Measurements from ENCODE around the gene LAMB1.
"Not testable (repeated sequence)": the region's sequence is repeated elsewhere in the genome, so short reads cannot be mapped to it uniquely, and the experiment has no call there.

LAMB1 gene

GRCh38 chr7:107926481-107926880 is 76.5 kb downstream of the LAMB1 start:
- Histone ChIP-seq H3K9me2 (ENCODE audit: low read depth, low read length) (no peaks in the 10 kb centered on the region), H3K27ac (ENCODE audit: low read depth, low read length, poor library complexity, severe bottlenecking) (no peak overlapping the region), H3K9ac (ENCODE audit: low read length) (no peak overlapping the region), H3K4me3 (ENCODE audit: low read depth, low read length, poor library complexity, severe bottlenecking) (no peak overlapping the region), H3F3A (ENCODE audit: insufficient read depth, low read length) (no peaks in the 10 kb centered on the region), H3K9me3 (ENCODE audit: low read length) (no peaks in the 10 kb centered on the region), H2AFZ (ENCODE audit: low read length) (no peak overlapping the region), H4K20me1 (ENCODE audit: insufficient read depth, low read length) (no peaks in the 10 kb centered on the region), H3K4me2 (ENCODE audit: low read length) (no peak overlapping the region), H3K36me3 (ENCODE audit: insufficient read depth, low read length) (peaks cover 50% of the 10 kb centered on the region), H3K27me3 (ENCODE audit: insufficient read depth, low read length) (no peaks in the 10 kb centered on the region), H3K79me2 (ENCODE audit: insufficient read depth, low read length) (no peaks in the 10 kb centered on the region), H3K4me1 (ENCODE audit: insufficient read depth, low read length, severe bottlenecking) (peaks cover 10% of the 10 kb centered on the region)
- TF ChIP-seq, protein P1, sequence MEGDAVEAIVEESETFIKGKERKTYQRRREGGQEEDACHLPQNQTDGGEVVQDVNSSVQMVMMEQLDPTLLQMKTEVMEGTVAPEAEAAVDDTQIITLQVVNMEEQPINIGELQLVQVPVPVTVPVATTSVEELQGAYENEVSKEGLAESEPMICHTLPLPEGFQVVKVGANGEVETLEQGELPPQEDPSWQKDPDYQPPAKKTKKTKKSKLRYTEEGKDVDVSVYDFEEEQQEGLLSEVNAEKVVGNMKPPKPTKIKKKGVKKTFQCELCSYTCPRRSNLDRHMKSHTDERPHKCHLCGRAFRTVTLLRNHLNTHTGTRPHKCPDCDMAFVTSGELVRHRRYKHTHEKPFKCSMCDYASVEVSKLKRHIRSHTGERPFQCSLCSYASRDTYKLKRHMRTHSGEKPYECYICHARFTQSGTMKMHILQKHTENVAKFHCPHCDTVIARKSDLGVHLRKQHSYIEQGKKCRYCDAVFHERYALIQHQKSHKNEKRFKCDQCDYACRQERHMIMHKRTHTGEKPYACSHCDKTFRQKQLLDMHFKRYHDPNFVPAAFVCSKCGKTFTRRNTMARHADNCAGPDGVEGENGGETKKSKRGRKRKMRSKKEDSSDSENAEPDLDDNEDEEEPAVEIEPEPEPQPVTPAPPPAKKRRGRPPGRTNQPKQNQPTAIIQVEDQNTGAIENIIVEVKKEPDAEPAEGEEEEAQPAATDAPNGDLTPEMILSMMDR (IDR thresholded peaks at IDR 0.05; ENCODE audit: low read length), result no peak
- TF ChIP-seq EZH2 (IDR thresholded peaks at IDR 0.05; ENCODE audit: borderline replicate concordance, low read length), result no peak

DNA sequence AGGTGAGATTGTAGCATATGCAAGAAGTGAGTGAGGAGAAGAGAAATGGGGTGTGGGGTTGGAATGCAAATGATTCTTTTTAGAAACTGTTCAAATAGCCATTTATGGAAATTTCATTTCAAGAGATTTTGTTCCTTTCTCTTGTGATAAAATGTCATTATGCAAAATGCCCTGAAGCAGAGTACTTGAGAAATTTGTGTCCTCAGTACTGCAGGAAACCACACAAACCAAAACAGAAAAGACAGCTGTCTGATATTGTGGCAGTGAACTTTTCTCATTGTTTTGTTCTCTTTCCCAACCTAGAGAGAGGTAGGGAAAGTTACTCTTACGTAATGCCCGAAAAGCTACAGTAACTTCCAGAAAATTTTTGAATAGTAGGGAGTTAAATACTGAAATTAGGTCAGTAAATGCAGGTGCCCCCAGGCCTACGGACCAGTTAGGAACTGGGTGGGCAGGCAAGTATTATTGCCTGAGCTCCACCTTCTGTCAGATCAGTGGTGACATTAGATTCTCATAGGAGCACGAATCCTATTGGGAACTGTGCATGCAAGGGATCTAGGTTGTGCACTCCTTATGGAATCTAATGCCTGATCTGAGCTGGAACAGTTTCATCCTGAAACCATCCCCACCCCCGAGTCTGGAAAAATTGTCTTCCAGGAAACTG is 78.0 kb downstream of the LAMB1 start:
- no peaks in the 10 kb centered on the region for H3K9me2 ChIP-seq (ENCODE audit: low read depth, low read length)
- H3K79me2 ChIP-seq (ENCODE audit: insufficient read depth, low read length), result no peaks in the 10 kb centered on the region
- H4K20me1 ChIP-seq (ENCODE audit: insufficient read depth, low read length), result no peaks in the 10 kb centered on the region
- H3K27me3 ChIP-seq (ENCODE audit: insufficient read depth, low read length), result no peaks in the 10 kb centered on the region
- TF ChIP-seq EZH2 (IDR thresholded peaks at IDR 0.05; ENCODE audit: borderline replicate concordance, low read length), result no peak
- TF ChIP-seq, protein P1 (IDR thresholded peaks at IDR 0.05; ENCODE audit: low read length), result no peak
- no peak overlapping the region for H3K27ac ChIP-seq (ENCODE audit: low read depth, low read length, poor library complexity, severe bottlenecking)
- no peaks in the 10 kb centered on the region for H3F3A ChIP-seq (ENCODE audit: insufficient read depth, low read length)
- no peak overlapping the region for H3K4me3 ChIP-seq (ENCODE audit: low read depth, low read length, poor library complexity, severe bottlenecking)
- H3K36me3 ChIP-seq (ENCODE audit: insufficient read depth, low read length), result peaks cover 65% of the 10 kb centered on the region
- no peaks in the 10 kb centered on the region for H3K9me3 ChIP-seq (ENCODE audit: low read length)
- no peak overlapping the region for H2AFZ ChIP-seq (ENCODE audit: low read length)
- no peak overlapping the region for H3K4me2 ChIP-seq (ENCODE audit: low read length)
- H3K4me1 ChIP-seq (ENCODE audit: insufficient read depth, low read length, severe bottlenecking), result peaks cover 10% of the 10 kb centered on the region
- no peak overlapping the region for H3K9ac ChIP-seq (ENCODE audit: low read length)

- H3K27me3 ChIP-seq (ENCODE audit: insufficient read depth, low read length), result no peaks in the 10 kb centered on the region
- H3K9ac ChIP-seq (ENCODE audit: low read length), result no peak overlapping the region
- H3K79me2 ChIP-seq (ENCODE audit: insufficient read depth, low read length), result no peaks in the 10 kb centered on the region
- H3K27ac ChIP-seq (ENCODE audit: low read depth, low read length, poor library complexity, severe bottlenecking), result no peak overlapping the region
- H3K4me1 ChIP-seq (ENCODE audit: insufficient read depth, low read length, severe bottlenecking), result peaks cover 10% of the 10 kb centered on the region
- H3K4me3 ChIP-seq (ENCODE audit: low read depth, low read length, poor library complexity, severe bottlenecking), result no peak overlapping the region
- no peaks in the 10 kb centered on the region for H4K20me1 ChIP-seq (ENCODE audit: insufficient read depth, low read length)
- no peak for TF ChIP-seq EZH2 (IDR thresholded peaks at IDR 0.05; ENCODE audit: borderline replicate concordance, low read length)
- TF ChIP-seq, protein P1 (IDR thresholded peaks at IDR 0.05; ENCODE audit: low read length), result no peak
- no peaks in the 10 kb centered on the region for H3F3A ChIP-seq (ENCODE audit: insufficient read depth, low read length)
- no peak overlapping the region for H2AFZ ChIP-seq (ENCODE audit: low read length)
- H3K9me2 ChIP-seq (ENCODE audit: low read depth, low read length), result no peaks in the 10 kb centered on the region
- no peak overlapping the region for H3K4me2 ChIP-seq (ENCODE audit: low read length)
- H3K36me3 ChIP-seq (ENCODE audit: insufficient read depth, low read length), result peaks cover 85% of the 10 kb centered on the region
- H3K9me3 ChIP-seq (ENCODE audit: low read length), result no peaks in the 10 kb centered on the region
These were observed 80.1 kb downstream of the LAMB1 start for GRCh38 chr7:107922886-107923285.

GRCh38 chr7:107921826-107922225 is 81.1 kb downstream of the LAMB1 start:
- H3K9me2 ChIP-seq (ENCODE audit: low read depth, low read length); H3K4me3 ChIP-seq (ENCODE audit: low read depth, low read length, poor library complexity, severe bottlenecking); H3K4me2 ChIP-seq (ENCODE audit: low read length); H3K9ac ChIP-seq (ENCODE audit: low read length); H3K79me2 ChIP-seq (ENCODE audit: insufficient read depth, low read length); H2AFZ ChIP-seq (ENCODE audit: low read length); H3F3A ChIP-seq (ENCODE audit: insufficient read depth, low read length); H4K20me1 ChIP-seq (ENCODE audit: insufficient read depth, low read length); H3K27ac ChIP-seq (ENCODE audit: low read depth, low read length, poor library complexity, severe bottlenecking); H3K9me3 ChIP-seq (ENCODE audit: low read length); H3K27me3 ChIP-seq (ENCODE audit: insufficient read depth, low read length); H3K4me1 ChIP-seq (ENCODE audit: insufficient read depth, low read length, severe bottlenecking): not testable (repeated sequence)
- H3K36me3 ChIP-seq (ENCODE audit: insufficient read depth, low read length), result peaks cover 88% of the 10 kb centered on the region
